ENCODE measurements around the gene P3H2. TPM values are rescaled to one million over a fixed set of nuclear protein-coding genes. Genes with fewer than 3 reads are reported as not detected.

P3H2 gene
- total RNA-seq, 4 donors from 2014 or later, result 0.85 to 6.8 (median 4.8) TPM

DNA sequence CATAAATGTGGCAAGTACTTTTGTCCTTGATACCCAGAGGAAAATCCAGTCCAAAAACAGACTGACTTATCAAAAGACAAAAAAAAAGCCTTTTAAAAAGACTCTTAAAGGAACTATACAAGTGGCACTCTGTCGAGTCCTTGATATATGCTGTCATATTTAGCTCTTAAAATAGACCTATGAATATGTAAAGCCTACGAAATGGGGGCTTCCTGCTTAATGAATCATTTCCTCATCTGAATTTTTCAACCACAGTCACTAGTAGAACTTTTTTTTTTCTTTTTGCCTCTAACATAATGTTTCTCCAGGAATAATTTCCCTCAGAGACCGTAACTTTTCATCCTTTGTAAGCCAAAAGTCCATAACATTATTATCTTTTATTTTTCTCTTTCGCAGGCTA, 95.8 kb downstream of the P3H2 start:
- TF ChIP-seq, protein P1, sequence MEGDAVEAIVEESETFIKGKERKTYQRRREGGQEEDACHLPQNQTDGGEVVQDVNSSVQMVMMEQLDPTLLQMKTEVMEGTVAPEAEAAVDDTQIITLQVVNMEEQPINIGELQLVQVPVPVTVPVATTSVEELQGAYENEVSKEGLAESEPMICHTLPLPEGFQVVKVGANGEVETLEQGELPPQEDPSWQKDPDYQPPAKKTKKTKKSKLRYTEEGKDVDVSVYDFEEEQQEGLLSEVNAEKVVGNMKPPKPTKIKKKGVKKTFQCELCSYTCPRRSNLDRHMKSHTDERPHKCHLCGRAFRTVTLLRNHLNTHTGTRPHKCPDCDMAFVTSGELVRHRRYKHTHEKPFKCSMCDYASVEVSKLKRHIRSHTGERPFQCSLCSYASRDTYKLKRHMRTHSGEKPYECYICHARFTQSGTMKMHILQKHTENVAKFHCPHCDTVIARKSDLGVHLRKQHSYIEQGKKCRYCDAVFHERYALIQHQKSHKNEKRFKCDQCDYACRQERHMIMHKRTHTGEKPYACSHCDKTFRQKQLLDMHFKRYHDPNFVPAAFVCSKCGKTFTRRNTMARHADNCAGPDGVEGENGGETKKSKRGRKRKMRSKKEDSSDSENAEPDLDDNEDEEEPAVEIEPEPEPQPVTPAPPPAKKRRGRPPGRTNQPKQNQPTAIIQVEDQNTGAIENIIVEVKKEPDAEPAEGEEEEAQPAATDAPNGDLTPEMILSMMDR (IDR thresholded peaks at IDR 0.05; ENCODE audit: low read depth), result no peak

DNA sequence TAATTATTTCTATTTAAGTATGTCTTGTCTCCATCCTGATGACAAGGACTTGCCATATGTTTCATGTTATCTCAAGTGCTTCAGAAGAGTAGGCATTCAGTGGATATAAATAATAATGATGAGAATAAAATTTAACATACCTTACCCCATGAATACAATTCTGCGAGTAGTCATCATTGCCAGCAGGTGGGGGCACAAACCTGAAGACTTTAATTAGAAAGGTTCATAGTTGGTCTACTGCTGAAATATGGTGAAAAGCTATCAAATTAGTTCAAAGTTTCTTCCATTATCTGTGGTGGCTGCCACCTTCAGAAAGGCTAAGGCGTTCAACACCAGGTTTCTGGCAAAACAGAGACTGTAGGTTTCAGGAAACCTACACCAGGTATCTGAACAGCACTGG, 100.9 kb downstream of the P3H2 start:
- TF ChIP-seq, protein P1 (IDR thresholded peaks at IDR 0.05; ENCODE audit: low read depth), result no peak

DNA sequence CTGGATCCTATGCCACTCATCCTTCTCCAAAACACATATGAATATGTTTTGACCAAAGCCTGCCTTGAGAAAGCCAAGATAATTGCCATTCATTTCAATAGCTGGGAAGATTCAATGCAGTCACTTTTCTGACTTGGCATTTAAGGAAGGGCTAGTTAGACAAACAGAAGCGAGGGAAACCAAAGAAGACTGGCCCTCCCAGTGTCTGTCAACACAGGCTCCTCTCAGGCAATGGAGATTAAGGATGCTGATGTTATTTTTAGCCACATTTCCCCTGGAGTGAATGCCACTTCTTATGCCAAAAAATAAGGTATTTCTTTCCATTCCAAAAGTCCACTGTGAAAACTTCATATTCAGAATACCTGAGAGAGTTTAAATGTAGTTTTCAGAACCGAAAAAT, 101.7 kb downstream of the P3H2 start:
- TF ChIP-seq, protein P1 (IDR thresholded peaks at IDR 0.05; ENCODE audit: low read depth), result no peak

DNA sequence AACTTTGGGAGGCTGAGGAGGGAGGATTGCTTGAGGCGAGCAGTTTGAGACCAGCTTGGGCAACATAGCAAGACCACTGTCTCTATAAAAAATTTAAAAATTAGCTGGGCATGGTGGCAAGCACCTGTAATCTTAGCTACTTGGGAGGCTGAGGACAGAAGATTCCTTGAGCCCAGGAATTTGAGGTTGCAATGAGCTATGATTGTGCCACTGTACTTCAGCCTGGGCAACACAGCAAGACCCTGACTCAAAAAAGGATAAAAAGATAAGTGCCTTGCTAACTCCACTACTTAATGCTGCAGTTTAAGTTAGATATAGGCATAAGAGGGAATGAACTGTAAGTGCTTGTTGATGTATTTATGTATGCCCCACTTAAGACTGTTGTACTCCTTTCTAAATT, 102.2 kb downstream of the P3H2 start:
- TF ChIP-seq, protein P1 (IDR thresholded peaks at IDR 0.05; ENCODE audit: low read depth), result no peak

DNA sequence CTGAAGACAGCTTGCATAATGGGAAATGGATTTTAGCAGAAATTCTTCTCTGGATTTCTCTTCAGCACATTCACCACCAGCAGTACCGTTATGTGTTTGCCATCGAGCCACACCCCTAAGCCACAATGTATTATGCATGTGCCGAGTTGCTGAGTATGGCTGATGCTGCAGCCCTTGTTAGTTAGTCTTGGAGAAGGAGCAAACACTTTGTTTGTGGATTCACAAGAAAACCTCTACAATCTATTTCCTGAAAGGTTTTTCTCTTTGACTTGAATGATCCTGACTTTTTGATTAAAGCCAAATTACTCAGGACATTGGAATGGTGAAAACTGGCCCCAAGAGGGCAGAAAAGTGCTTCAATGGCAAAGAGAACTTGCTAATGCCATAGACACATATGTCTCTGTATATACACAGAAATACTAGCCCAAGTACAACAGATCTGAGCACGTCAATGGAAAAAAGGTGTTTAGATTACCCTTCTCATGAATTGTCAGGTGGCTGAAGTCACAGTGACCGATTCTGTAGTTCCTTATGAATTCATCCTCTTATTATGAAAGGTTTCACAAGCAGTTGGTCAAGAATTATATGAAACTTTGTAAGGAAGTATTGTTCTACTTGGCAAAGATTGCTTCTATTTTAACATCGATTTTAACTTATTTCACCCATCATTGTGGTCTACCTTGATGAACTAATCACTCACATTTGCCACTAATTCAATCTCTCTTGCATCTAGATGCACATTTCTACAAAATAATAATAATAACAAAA, 103.0 kb downstream of the P3H2 start:
- TF ChIP-seq, protein P1 (IDR thresholded peaks at IDR 0.05; ENCODE audit: low read depth), result no peak

DNA sequence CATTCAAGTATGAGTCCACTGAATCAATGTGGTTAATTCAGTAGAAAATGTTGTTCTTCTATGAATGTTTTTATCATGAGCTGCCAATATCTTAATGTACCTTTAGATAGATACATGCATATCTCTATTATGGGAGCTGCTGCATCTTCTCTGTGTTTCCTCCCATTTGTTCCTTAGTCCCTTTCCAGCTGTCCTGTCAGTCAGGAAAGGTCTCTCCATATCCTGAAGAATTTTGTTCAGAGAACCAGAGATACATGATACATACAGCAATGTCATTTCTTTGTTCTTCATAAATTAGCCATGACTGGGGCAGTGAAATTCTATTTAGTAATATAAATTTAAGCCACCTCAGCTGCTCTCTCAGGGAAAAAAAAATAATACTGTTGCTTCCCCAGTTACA, 103.7 kb downstream of the P3H2 start:
- TF ChIP-seq, protein P1 (IDR thresholded peaks at IDR 0.05; ENCODE audit: low read depth), result no peak

DNA sequence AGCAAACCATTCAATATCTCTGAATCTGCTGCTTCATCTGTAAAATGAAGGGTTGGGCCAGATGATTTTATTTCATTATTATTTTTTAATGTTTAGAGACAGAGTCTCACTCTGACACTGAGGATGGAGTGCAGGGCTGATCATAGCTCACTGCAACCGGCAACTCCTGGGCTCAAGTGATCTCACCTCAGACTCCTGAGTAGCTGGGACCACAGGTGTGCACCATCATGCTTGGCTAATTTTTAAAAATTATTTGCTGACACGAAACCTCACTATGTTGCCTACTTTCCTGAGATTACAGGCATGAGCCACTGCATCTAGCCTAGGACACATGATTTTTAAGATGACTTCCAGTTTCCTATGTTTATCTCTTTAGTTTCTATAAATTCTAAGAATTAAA, 105.8 kb downstream of the P3H2 start:
- TF ChIP-seq, protein P1 (IDR thresholded peaks at IDR 0.05; ENCODE audit: low read depth), result no peak

All from subcutaneous adipose tissue (tissue), 4 donors.